ENCODE data around the gene GRM5.
"Not testable (repeated sequence)": the region's sequence is repeated elsewhere in the genome, so short reads cannot be mapped to it uniquely, and the experiment has no call there.

The GRM5 gene

GRCh38 chr11:89065651-89066201 lies at the start of gene GRM5:
GRM5 (minus strand) TSS chr11:89065982; CDS start chr11:89047872, 18,110 bp downstream.
- DNase-seq = peak; percentile 2 to 57

- DNase-seq = peak in 1 of 2 experiments; percentile 23
Measured at GRCh38 chr11:89097956-89098355, 32.2 kb upstream of the GRM5 start.

GRCh38 chr11:89093806-89094205 lies 28.0 kb upstream of the GRM5 start:
- not testable (repeated sequence) for DNase-seq

- DNase-seq = not testable (repeated sequence)
Measured at GRCh38 chr11:89084951-89085350, 19.2 kb upstream of the GRM5 start.

GRCh38 chr11:89070911-89071310 lies 5.1 kb upstream of the GRM5 start:
- DNase-seq = not testable (repeated sequence)

- no peak for DNase-seq
Measured at GRCh38 chr11:89067264-89067663, 1.5 kb upstream of the GRM5 start.

- no peak for DNase-seq
Measured at GRCh38 chr11:89065066-89065465, 716 bp downstream of the GRM5 start.

- peak; percentile 2 to 61 for DNase-seq
Measured at GRCh38 chr11:89063481-89063951, 2.3 kb downstream of the GRM5 start.

- not testable (repeated sequence) for DNase-seq
Measured at GRCh38 chr11:89062771-89063298, 2.9 kb downstream of the GRM5 start.

GRCh38 chr11:89061839-89062238 lies 3.9 kb downstream of the GRM5 start:
- not testable (repeated sequence) for DNase-seq

GRCh38 chr11:89057406-89057805 lies 8.4 kb downstream of the GRM5 start:
- not testable (repeated sequence) for DNase-seq

- no peak for DNase-seq
Measured at GRCh38 chr11:89052220-89052619, 13.6 kb downstream of the GRM5 start.

- DNase-seq = not testable (repeated sequence)
Measured at GRCh38 chr11:89047159-89047558, 18.6 kb downstream of the GRM5 start.

GRCh38 chr11:89043861-89044588 lies 21.8 kb downstream of the GRM5 start:
- not testable (repeated sequence) for DNase-seq

GRCh38 chr11:89029671-89030070 lies 36.1 kb downstream of the GRM5 start:
- not testable (repeated sequence) for DNase-seq

- peak in 1 of 2 experiments; percentile 26 for DNase-seq
Measured at GRCh38 chr11:89021339-89021738, 44.4 kb downstream of the GRM5 start.

- not testable (repeated sequence) for DNase-seq
Measured at GRCh38 chr11:89019827-89020547, 45.8 kb downstream of the GRM5 start.

- no peak for DNase-seq
Measured at GRCh38 chr11:89016214-89016613, 49.6 kb downstream of the GRM5 start.

GRCh38 chr11:89015614-89016013 lies 50.2 kb downstream of the GRM5 start:
- no peak for DNase-seq

- DNase-seq = not testable (repeated sequence)
Measured at GRCh38 chr11:89000852-89001251, 64.9 kb downstream of the GRM5 start.

GRCh38 chr11:88979641-88980040 lies 86.1 kb downstream of the GRM5 start:
- DNase-seq = no peak

GRCh38 chr11:88978992-88979391 lies 86.8 kb downstream of the GRM5 start:
- not testable (repeated sequence) for DNase-seq

- DNase-seq = not testable (repeated sequence)
Measured at GRCh38 chr11:88975441-88975840, 90.3 kb downstream of the GRM5 start.
